ENCODE measurements around the gene CPSF7.
"Not testable (repeated sequence)": the region's sequence is repeated elsewhere in the genome, so short reads cannot be mapped to it uniquely, and the experiment has no call there.

Gene CPSF7

GRCh38 chr11:61473370-61474012, 43.7 kb upstream of the CPSF7 start:
- no peak for TF ChIP-seq CTCF (conservative IDR thresholded peaks at IDR 0.05; ENCODE audit: control insufficient read depth, insufficient read depth, low read depth, low read length)
- peak; percentile 83 for DNase-seq (ENCODE audit: low read depth)
- no peak overlapping the region for H3K4me3 ChIP-seq (ENCODE audit: control insufficient read depth, low read depth, low read length)

- peak; percentile 95 for DNase-seq (ENCODE audit: low read depth)
- TF ChIP-seq CTCF (conservative IDR thresholded peaks at IDR 0.05; ENCODE audit: control insufficient read depth, insufficient read depth, low read depth, low read length), result no peak
- H3K4me3 ChIP-seq (ENCODE audit: control insufficient read depth, low read depth, low read length), result no peak overlapping the region
These were observed 43.1 kb upstream of the CPSF7 start for GRCh38 chr11:61472868-61473267.

GRCh38 chr11:61472282-61472681, 42.5 kb upstream of the CPSF7 start:
- no peak overlapping the region for H3K4me3 ChIP-seq (ENCODE audit: control insufficient read depth, low read depth, low read length)
- no peak for TF ChIP-seq CTCF (conservative IDR thresholded peaks at IDR 0.05; ENCODE audit: control insufficient read depth, insufficient read depth, low read depth, low read length)
- DNase-seq (ENCODE audit: low read depth), result peak; percentile 81

GRCh38 chr11:61468002-61468401, 38.2 kb upstream of the CPSF7 start:
- no peak overlapping the region for H3K4me3 ChIP-seq (ENCODE audit: control insufficient read depth, low read depth, low read length)
- no peak for DNase-seq (ENCODE audit: low read depth)
- no peak for TF ChIP-seq CTCF (conservative IDR thresholded peaks at IDR 0.05; ENCODE audit: control insufficient read depth, insufficient read depth, low read depth, low read length)

GRCh38 chr11:61467602-61468001, 37.8 kb upstream of the CPSF7 start:
- H3K4me3 ChIP-seq (ENCODE audit: control insufficient read depth, low read depth, low read length), result not testable (repeated sequence)

GRCh38 chr11:61460986-61461385, 31.2 kb upstream of the CPSF7 start:
- H3K4me3 ChIP-seq (ENCODE audit: control insufficient read depth, low read depth, low read length), result no peak overlapping the region
- DNase-seq (ENCODE audit: low read depth), result peak; percentile 23
- peak; percentile 38 for TF ChIP-seq CTCF (conservative IDR thresholded peaks at IDR 0.05; ENCODE audit: control insufficient read depth, insufficient read depth, low read depth, low read length)

More at GRCh38 chr11:61467602-61468001, 37.8 kb upstream of the CPSF7 start:
- not testable (repeated sequence) for DNase-seq (ENCODE audit: low read depth)

- TF ChIP-seq CTCF (conservative IDR thresholded peaks at IDR 0.05; ENCODE audit: control insufficient read depth, insufficient read depth, low read depth, low read length), result no peak
- DNase-seq (ENCODE audit: low read depth), result peak; percentile 62
- no peak overlapping the region for H3K4me3 ChIP-seq (ENCODE audit: control insufficient read depth, low read depth, low read length)
These were observed 30.7 kb upstream of the CPSF7 start for GRCh38 chr11:61460474-61460881.
